SIG-M5 treated with dmso at 0.1 percent for 504 hours (cell line): ENCODE results near the gene PASK.
"Not testable (repeated sequence)": the region's sequence is repeated elsewhere in the genome, so short reads cannot be mapped to it uniquely, and the experiment has no call there.

Experiments
- DNase-seq: peaks from one replicate; lab custom pipeline; 2025; ENCODE audit not compliant: unreplicated experiment; lab: John Stamatoyannopoulos, UW

PASK gene

DNA sequence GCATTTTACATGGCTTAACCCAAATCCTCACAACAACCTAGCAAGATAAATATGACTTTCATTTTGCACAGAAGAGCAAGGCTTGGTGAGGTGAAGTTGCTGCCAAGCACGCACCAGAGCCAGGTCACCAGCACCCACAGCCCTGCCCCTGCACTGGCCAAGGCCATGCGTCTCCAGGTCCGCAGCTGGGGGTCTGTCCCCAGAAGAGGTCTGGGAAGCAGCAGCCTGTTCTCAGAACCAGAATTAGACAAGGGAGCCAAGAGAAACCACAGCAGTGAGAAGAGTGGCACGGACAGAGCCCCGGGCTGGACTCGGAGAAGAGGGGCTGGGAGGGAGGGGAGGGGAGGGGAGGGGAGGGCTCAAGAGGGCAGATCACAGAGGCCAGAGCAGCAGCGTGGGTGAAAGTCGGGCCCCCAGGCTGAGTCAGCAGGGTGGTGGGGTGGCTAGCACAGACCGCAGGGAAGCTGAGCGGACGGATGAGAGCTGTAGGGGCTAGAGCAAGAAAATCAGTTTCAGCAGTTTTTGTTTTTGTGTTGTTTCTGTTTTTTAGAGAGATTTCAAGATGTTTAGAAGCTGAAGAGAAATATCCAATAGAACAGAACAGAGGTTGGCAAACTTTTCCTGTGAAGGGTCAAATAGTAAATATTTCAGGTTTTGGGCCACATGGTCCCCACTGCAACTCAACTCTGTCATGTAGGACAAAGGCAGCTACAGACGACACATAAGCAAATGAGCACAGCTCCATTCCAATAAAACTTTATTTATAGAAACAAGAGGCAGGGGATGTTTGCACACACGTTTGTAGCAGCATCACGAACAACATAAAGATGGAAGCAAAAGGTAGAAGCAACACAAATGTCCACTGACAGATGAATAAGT is 39.8 kb downstream of the PASK start:
- no peak for DNase-seq

DNA sequence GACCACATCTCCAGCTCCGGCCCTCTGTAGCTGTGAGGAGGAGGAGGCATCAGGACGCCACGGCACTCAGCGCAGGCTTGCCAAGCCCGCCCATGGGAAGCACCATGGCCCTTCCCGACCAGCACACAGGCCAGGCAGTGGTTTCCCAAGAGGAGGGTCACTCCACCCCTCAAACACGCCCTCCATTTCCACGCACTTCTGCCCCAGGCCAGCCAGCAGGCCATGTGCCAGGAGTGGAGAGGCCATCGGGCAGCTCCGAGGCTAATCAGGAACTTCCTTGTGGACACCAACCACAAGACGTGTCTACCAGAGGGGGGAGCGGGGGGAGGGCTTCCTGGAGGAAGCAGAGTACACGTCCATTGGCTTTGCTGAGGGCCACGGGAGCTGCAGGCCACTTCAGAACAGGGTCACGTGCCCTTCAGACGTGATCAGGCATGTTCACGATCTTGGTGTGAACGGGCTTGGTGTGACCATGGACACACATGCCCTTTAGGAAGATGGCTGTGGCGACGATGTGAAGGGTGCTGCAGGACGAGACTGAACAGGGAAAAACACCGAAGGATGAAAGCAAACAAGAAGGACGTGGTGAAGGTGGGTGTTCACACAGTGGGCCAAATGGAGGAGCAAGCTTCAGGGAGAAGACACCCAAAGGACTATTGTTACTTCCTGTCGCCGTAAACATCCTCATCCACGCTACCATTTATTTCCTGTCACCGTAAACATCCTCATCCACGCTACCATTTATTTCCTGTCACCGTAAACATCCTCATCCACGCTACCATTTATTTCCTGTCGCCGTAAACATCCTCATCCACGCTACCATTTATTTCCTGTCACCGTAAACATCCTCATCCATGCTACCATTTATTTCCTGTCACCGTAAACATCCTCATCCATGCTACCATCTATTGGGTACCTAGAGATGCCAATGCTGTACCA is 40.7 kb downstream of the PASK start:
- DNase-seq = no peak

DNA sequence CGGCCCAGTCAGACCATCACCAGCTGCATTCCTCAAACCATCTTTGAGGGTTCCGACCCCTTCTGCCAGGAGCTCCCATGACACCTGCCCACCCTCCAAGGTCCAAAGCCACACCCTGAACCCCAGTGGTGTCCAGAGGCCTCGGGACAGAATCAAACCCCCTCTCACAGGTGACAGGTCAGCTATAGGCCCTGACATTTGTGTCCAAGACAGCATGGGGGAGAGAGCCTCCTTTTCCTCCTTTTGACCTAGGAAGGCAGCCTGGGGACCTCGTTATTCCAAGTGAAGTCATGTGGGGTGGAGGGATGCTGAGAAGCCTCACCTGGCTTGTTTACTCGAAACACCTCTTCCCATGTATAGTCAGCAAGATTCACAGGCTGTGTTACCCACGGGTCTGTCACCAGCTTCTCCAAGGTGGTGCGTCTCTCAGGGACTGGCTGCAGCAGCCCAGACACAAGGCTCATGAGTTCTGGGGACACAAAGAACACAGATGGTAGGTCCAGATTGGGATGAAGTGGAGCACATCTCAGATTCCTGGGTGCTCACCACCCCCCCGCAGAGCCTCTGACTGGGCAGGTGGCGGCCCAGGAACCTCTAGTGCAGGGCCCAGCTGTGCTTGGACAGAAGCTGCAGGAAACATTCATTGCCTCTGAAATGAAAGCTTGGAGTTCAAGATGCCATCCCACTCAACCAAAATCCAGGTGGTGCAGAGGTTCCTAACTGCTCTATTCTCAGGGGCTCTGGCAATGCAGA is 42.1 kb downstream of the PASK start:
- no peak for DNase-seq

DNA sequence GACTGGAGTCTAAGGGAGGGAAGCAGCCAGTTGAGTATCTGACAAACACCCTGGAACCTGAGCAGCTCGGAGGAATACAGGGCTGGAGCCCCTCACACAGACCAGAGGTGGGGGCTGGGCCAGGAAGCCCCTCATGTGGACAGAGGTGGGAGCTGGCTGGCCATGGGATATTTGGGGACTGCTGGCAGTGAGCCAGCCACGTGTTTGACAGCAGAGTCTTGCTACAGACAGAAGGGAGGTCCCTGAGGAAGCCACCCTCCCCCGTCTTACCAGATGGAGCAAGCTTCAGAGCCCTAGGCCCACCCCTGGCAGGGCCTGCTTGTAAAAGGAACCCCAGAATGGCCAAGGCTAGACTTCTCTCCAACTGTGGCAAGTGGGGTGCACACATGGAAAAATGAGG is 43.6 kb downstream of the PASK start:
- DNase-seq = no peak

DNA sequence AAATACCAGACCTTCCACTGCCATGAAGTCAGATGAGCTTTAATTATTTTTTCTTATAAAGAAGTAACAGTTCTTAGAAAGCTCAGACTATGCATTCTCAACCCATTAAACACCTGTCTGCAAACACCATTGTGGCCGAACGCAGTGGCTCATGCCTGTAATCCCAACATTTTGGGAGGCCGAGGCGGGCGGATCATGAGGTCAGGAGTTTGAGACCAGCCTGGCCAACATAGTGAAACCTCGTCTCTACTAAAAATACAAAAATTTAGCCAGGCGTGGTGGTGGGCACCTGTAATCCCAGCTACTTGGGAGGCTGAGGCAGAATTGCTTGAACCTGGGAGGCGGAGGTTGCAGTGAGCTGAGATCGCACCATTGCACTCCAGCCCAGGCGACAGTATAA is 44.7 kb downstream of the PASK start:
- not testable (repeated sequence) for DNase-seq

DNA sequence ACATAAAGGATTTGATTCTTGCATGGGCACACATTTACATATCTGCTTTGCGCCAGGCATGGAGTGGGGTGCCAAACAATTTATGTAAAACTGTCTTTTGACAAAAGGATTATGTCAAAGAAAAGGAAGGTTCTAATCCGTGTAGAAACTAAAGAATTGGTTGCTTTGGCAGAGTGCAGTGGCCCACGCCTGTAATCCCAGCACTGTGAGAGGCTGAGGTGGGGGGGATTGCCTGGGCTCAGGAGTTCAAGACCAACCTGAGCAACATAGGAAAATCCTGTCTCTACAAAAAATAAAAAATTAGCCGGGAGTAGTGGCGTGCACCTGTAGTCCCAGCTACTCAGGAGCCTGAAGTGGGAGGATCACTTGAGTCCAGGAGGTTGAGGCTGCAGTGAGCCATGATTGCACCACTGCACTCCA is 46.1 kb downstream of the PASK start:
- DNase-seq = no peak

DNA sequence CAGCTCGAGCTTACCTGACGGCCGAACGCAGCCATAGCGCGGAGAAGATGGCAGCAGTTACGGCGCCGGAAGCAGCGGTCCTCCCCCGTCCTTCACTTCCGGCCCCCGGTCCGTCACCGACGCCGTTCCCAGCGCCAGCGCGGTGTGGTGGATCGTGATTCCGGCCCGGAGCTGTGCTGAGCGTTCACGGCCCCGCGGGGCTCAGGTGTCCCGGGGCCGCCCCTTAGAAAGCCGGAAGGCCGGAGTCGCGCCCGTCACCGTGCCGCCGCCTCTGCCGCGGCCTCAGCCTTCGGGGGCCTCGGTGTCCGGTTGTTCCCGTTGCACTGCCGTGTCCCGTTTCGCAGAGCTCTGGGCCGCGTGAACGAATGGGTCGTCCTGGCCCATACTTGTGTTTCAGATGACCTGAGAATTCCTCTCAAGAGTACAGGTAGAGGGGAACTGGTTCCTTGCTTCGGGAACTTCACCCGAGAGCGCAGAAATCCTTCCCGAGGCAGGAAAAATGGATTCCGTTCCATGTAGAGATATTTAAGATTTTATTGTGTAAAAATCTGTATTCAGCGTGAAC is 47.0 kb downstream of the PASK start, which contains the start of gene MTERF4:
Gene MTERF4 (minus strand): TSS at position 49 of the 565 bp plus-strand sequence. CDS start 14 bp downstream, at position 35.
- DNase-seq = peak; percentile 79

DNA sequence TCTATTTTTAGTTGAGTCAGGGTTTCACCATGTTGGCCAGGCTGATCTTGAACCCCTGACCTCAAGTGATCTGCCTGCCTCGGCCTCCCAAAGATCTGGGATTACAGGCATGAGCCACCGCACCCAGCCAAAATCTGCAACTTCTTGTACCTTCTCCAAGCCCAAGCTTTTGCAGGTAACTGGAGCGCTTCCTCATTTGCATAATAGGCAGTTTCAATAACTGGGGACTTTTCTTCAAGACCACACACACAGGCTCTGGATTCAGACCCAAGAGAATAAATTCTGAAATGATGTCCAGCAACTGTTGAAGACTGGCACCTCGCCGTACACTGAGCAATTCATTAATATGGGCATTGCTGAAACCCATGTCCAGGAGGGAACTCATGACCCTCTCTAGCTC is 50.0 kb downstream of the PASK start:
- no peak for DNase-seq

DNA sequence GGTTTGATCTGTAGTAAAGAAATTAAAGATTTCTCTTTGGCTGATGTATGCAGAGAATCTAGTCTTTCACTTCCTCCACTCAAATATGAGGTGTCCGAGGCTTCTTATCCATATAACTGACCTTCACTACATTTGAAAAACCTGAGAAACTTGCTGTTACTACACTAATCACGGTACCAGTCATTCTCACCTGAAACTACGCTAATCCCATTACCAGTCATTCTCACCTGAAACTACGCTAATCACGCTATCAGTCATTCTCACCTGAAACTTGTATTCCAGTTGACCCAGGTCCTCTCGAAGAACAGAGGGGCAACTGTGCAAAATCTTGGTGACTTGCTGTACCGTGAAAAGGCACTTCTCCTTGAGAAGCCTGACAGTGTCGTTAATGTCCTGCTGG is 52.3 kb downstream of the PASK start:
- DNase-seq = no peak

DNA sequence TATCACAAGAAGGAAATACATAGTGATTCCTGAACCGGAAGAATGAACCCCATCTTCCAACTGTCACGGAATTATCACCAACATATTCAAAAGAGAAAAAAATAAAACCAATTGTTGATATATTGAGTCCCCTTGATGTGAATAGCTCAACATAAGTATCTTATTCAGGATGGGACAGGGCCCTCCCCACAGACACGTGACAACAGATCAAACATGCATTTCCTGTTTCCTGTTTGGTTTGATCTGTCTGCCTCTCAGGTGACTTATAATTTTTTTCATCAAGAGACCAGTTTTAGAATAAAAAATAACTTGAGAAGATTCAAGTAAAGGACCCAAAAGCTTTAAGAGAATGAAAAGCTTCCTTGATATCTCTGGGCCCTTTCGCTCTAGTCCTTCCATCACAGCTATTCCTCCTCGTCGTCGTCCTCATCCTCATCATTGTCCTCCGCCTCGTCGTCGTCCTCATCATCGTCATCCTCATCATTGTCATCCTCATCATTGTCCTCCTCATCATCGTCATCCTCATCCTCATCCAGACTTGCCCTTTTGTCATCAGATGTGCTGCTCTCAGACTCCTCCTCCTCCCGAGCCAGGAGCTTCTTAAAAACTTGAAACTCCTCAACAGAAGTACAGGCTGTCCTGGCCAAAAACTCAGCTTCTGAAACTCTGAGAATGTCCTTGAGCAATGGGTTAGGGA is 53.5 kb downstream of the PASK start:
- DNase-seq = no peak

DNA sequence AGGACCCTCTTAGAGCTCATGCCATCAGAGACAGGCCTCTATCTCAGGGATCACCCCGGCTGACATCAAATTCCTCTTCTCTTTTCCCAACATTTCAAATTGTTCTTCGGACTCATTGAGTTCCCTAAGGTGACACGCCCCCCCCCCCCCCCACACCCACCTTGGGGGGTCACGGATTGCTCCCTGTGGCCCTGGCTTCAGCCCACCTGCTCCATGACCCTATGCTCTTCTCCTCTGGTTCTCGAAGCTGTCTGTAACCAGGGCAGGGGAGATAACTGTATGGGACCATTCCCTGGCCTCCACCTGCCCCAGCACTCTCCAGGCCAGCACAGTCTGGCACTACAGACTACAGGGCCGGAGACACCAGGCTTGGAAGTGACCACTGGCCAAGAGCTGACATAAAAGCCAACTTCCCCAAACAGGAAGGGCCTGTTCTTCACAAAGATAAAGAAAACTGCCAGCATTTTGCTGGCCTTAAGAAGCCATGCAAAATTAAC is 54.3 kb downstream of the PASK start:
- no peak for DNase-seq

DNA sequence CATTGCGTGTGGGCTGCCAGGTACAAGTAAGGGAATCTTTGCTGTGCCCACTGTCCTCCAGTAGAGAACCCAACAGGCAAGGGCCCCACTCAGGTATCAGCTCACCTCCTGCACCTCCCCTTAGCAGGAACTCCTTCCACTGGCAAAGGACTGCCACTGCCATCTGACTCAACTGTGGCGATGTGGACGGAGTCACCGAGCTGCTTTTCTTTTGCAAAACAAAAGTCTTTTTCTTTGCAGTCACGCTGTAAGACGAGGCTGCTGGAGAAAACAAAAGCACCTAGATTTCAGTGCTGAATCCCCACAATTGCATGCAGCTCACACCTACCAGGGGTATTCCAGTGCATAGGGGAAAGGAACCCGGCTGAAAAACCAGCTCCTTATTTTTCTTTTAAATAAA is 55.1 kb downstream of the PASK start:
- DNase-seq = no peak

DNA sequence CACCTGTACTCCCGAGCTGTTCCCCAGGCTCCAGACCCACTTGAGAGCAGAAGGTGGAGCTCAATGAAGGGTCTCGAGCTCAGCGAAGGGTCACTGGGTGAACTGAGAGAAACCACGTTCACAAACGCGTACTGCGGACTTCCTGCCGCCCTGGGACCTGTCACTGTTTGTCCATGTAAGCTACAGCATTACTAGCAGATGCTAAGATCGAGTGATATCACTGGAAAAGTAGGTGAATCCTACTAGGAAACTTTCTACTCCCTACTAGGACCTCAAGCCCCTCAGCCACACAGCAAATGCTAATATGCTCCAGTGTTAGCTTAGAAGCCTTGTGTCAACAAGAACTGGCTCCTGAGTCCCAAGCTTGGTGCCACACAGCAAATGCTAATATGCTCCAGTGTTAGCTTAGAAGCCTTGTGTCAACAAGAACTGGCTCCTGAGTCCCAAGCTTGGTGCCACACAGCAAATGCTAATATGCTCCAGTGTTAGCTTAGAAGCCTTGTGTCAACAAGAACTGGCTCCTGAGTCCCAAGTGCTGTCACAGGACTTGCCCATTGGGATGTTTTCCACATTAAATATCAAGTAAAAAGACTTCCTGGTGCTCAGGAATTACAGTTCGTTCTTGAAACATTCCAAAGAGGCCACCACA is 56.0 kb downstream of the PASK start:
- DNase-seq = not testable (repeated sequence)

DNA sequence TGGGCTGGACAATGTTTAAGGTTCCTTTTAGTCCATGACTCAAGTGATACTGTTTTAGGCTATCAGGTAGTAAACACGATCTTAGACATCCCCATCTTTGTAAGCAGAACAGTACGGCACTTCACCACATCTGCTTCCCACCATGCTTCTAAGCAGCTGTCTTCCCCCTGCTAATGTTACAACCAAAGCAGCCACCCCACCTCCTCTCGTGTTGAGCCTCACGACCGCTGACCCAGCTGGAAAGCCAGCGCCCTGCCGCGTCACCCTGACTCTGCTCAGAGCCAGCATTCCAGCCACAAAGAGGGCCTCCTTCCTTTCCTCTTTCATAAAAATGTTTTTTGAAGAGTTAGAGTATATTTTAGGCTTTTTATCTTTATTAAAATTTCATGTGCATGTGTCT is 56.6 kb downstream of the PASK start:
- no peak for DNase-seq

DNA sequence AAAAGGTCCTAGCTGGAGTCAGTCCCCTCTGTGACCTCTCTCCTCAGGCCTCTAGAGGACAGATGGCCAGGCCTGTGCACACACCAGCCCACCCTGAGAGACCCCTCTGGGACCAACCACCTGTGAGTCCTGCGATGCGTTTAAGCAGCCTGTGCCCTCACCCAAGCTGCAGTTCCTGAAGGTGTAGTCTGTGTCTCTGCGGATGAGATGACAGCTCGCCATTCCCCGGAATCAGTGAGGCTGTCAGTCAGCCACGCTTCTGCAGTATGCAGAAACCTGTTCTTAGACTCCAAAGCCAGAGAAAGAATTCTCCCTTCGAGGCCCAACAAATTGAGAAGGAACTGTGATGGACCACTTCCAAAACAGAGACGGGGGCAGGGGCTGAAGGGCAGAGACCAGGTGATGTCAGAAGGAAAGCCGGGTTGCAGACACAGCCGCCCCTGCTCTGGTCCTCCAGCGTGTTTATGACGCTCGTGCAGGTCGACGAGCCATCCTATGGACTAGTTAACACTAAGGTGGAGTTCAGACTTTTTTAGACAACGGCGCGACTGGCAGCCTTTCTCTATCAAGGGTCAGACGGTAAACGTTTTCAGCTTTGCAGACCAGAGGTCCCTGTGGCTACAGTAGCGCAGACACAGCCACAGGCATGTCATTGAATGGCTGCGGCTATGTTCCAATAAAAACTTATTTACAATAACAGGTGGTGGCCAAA is 57.4 kb downstream of the PASK start:
- DNase-seq = no peak

DNA sequence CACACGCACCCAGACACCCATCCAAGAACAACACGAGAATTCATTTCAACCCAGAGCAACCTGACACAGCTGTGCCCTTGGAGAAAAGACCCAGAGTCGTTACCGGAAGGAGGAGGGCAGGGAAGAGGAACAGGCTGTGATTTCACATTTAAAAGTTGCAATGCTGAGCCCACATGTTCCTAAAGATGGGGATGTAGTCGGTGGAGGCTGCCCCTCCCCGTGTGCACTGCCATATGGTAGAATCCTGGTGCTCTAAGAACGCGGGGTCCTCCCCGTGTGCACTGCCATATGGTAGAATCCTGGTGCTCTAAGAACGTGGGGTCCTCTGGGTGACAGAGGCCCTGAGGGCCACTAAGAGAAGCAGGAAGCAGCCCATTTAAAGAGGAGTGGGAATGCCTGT is 58.1 kb downstream of the PASK start:
- no peak for DNase-seq

DNA sequence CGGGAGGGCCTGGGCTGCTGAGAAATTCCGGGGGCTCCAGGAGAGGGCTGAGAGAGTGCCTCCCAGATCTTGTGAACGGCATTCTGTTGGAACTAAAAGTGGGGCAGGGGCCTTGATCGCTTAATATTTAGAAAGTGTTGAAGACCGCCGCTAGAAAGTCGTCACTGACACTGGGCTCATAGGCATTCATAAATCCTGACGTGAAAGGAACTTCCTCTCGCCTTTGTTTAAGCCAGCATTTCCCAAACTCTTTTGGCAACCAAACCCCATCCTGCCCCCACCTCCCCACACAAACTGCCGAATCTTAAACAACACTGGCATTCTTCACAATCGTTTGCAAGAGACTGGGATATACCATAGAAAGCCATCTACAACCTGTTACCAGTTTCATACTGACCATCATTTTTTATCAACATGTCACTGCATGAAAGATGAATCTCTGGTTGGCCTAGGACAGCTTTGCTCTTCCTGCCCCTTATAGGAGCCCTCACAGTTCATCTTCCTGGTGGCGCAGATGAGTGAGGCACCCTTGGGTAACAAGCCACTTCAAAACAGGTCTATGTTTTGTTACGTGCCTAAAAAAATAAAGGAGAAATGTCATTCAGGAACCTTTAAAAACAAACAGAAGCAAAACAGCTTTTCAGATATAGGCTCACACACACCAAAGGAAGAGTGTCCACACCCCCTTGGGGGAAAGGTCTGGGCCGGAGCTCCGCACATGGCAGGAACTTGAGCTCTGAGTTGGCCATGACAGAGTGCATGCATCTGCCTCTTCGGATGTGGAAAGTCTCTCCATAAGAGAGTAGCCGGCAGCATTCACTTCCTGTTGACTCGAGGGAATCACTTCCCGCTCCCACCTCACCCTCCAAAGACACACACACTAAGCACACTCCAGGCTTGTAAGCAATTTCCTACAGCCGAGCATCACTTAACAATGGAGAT is 60.2 kb downstream of the PASK start:
- DNase-seq = no peak

DNA sequence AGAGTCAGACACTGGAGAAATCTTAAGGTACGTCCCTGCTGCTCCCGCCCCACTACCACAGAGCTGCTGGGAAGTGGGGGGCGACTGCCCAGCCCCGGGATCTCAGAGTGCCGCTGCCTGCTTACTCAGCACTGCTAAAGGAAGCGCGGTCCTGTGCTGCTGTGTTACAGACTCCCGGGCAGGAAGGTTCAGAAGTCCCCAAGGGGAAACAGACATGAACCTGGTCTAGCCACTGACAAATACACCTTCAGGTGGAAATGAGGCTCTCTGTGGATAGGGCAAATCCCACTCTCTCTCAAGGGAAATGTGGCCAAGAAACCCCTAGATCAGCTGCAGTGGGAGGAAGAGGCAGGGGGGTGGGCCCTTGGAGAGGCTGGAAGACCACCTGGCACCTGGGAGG is 60.9 kb downstream of the PASK start:
- no peak for DNase-seq
